GM19372 (cell line): ENCODE data around the gene GUF1.
A peak's percentile ranks its signal among the peaks of the same experiment; 100 is the strongest.
"Not testable (repeated sequence)": the region's sequence is repeated elsewhere in the genome, so short reads cannot be mapped to it uniquely, and the experiment has no call there.

Source experiments
- ATAC-seq: cut with Tn5 transposase; IDR thresholded peaks from one replicate; pipeline ENCODE4 v1.9.1; 2021; ENCODE audit warnings: mild to moderate bottlenecking, low read depth, moderate library complexity; ENCODE audit not compliant: unreplicated experiment

Gene GUF1

GRCh38 chr4:44701037-44701436 is 22.8 kb downstream of the GUF1 start:
- ATAC-seq, result no peak

GRCh38 chr4:44704673-44705072 is 26.5 kb downstream of the GUF1 start:
- ATAC-seq, result no peak

GRCh38 chr4:44713125-44713524 is 34.9 kb downstream of the GUF1 start:
- ATAC-seq, result no peak

GRCh38 chr4:44716597-44716996 is 38.4 kb downstream of the GUF1 start:
- no peak for ATAC-seq

- ATAC-seq, result no peak
Measured at GRCh38 chr4:44720371-44720770, 42.2 kb downstream of the GUF1 start.

GRCh38 chr4:44722001-44722400 is 43.8 kb downstream of the GUF1 start:
- no peak for ATAC-seq

- no peak for ATAC-seq
Measured at GRCh38 chr4:44725166-44725565, 46.9 kb downstream of the GUF1 start.

- ATAC-seq, result no peak
Measured at GRCh38 chr4:44725726-44726037, 47.5 kb downstream of the GUF1 start.

- ATAC-seq, result peak; percentile 92
Measured at GRCh38 chr4:44726038-44726871, 48.0 kb downstream of the GUF1 start, which contains the start of gene GNPDA2. Gene GNPDA2 (minus strand): TSS chr4:44726556. CDS start chr4:44722207, 4,349 bp downstream.

- ATAC-seq, result no peak
Measured at GRCh38 chr4:44727471-44727870, 49.3 kb downstream of the GUF1 start.

- ATAC-seq, result not testable (repeated sequence)
Measured at GRCh38 chr4:44728694-44729093, 50.5 kb downstream of the GUF1 start.

GRCh38 chr4:44736900-44737299 is 58.7 kb downstream of the GUF1 start:
- no peak for ATAC-seq

- ATAC-seq, result peak; percentile 75
Measured at GRCh38 chr4:44738615-44739014, 60.4 kb downstream of the GUF1 start.

- no peak for ATAC-seq
Measured at GRCh38 chr4:44740201-44740600, 62.0 kb downstream of the GUF1 start.
